K562 (cell line): ENCODE measurements around the gene TPD52L1.

Source experiments
- ATF3 ChIP-seq, 2 experiments: fragments of 450-650 bp in 1 of 2; sonication (generic) in 1 of 2; formaldehyde crosslinking in 1 of 2; IDR thresholded peaks in 1 of 2; conservative IDR thresholded peaks in 1 of 2; 2 replicates each; pipeline versions ENCODE4 v1.6.1 to v1.8.1; 2016 to 2023; ENCODE audit warnings: mild to moderate bottlenecking in 2 of 2, moderate library complexity in 2 of 2, inconsistent platforms in 1 of 2, missing genetic modification reagents in 1 of 2
- BHLHE40 ChIP-seq: IDR thresholded peaks from 2 replicates; pipeline ENCODE4 v1.6.1; 2011; ENCODE audit warnings: low read length, improper control_type of control experiment
- RBFOX2 ChIP-seq: fragments of 200-400 bp; formaldehyde crosslinking; IDR thresholded peaks from 2 replicates; pipeline ENCODE4 v1.6.1; 2017; ENCODE audit warnings: low read depth, mild to moderate bottlenecking, low read length, moderate library complexity
- SREBF1 ChIP-seq: fragments of 150-350 bp; IDR thresholded peaks from 2 replicates; pipeline ENCODE4 v1.6.1; 2014; ENCODE audit warnings: antibody characterized with exemption, low read depth, low read length, borderline replicate concordance
- ZNF282 ChIP-seq: sonication (generic); formaldehyde crosslinking; IDR thresholded peaks from 2 replicates; pipeline ENCODE4 v1.8.1; 2023; ENCODE audit warnings: missing genetic modification reagents
- ZNF766 ChIP-seq: fragments of 200-800 bp; sonication (Bioruptor generic); conservative IDR thresholded peaks from 2 replicates; pipeline ENCODE4 v1.6.1; 2016; ENCODE audit warnings: missing genetic modification characterization, missing compliant biosample characterization

GRCh38 chr6:125111219-125111983 is 42.2 kb upstream of the TPD52L1 start:
- TF ChIP-seq SREBF1 (no peak), ZNF766 (CRISPR knock-in tag) (0 out of 2 replicates have a peak, but pooled peaks have one; percentile 35), BHLHE40 (no peak), ATF3 (IDR thresholded peaks at IDR 0.05) (peak; percentile 79), ATF3 (CRISPR knock-in tag; conservative IDR thresholded peaks at IDR 0.05) (peak; percentile 36; the same call in 1 of the 2 replicates), RBFOX2 (no peak), ZNF282 (no peak)
